HCT116 (cell line): ENCODE data around the gene ADNP2. TPM values are rescaled to one million over a fixed set of nuclear protein-coding genes. Genes with fewer than 3 reads are reported as not detected.

Experiments used
- ATAC-seq: fragments of 200-7000 bp; cut with Tn5 transposase; 2 replicates; pipeline ENCODE4 v1.9.1; 2020; ENCODE audit warnings: mild to moderate bottlenecking, moderate library complexity
- BruUV-seq: library from RNA; stranded (reverse); fragments of 400-500 nt; replicated peaks from 2 replicates; lab custom pipeline; 2021; lab: Mats Ljungman, UMichigan
- CTCF ChIA-PET: fragments of 300-600 bp; sonication (Branson Sonifier 250); formaldehyde crosslinking; loops from one replicate; lab custom pipeline; 2021; ENCODE audit warnings: antibody characterized with exemption; lab: Charles Lee
- POLR2A ChIA-PET: fragments of 300-600, 350-600 bp; sonication (Branson Sonifier 250); formaldehyde crosslinking; loops from one replicate; lab custom pipeline; 2021; ENCODE audit warnings: antibody characterized with exemption; lab: Charles Lee
- RAD21 ChIA-PET, 2 experiments: fragments of 300-600 bp; sonication (Branson Sonifier 250); formaldehyde crosslinking; loops; one replicate each; lab custom pipeline; 2023; ENCODE audit warnings: low total read pairs in 2 of 2; ENCODE audit not compliant: uncharacterized antibody in 2 of 2, unreplicated experiment in 2 of 2, low non-redundant PET in 1 of 2; lab: Charles Lee
- DNase-seq: peaks from one replicate; pipeline ENCODE4 v3.0.0-alpha.2; 2010; ENCODE audit warnings: low read depth, low spot score
- H2AFZ ChIP-seq: fragments of 200-600 bp; shearing (Covaris generic), sonication (generic); 2 replicates; pipeline ENCODE4 v1.6.1; 2017; ENCODE audit warnings: low read depth, mixed run types, mixed read lengths, antibody characterized with exemption, low read length; ENCODE audit not compliant: poor library complexity, severe bottlenecking
- H3K27ac ChIP-seq: 2 replicates; pipeline ENCODE4 v1.5.1; 2012; ENCODE audit warnings: low read depth, low read length
- H3K27me3 ChIP-seq: fragments of 200-600 bp; sonication (generic); 2 replicates; pipeline ENCODE4 v1.6.1; 2016; ENCODE audit warnings: mixed run types, low read length, mixed read lengths; ENCODE audit not compliant: insufficient read depth
- H3K36me3 ChIP-seq, 2 experiments: fragments of 200-500 bp in 1 of 2; fragments of 200-600 bp in 1 of 2; sonication (Bioruptor generic) in 1 of 2; sonication (generic) in 1 of 2; 2 replicates each; pipeline versions ENCODE4 v1.5.1 to v1.6.1; 2014 to 2016; ENCODE audit warnings: low read length in 2 of 2, inconsistent platforms in 1 of 2, mixed read lengths in 1 of 2, mixed run types in 1 of 2; ENCODE audit not compliant: insufficient read depth in 2 of 2, control insufficient read depth in 1 of 2
- H3K4me1 ChIP-seq, 2 experiments: fragments of 200-600 bp in 1 of 2; sonication (generic) in 1 of 2; 2 replicates each; pipeline versions ENCODE4 v1.5.1 to v1.6.1; 2012 to 2017; ENCODE audit warnings: low read length in 2 of 2, inconsistent platforms in 1 of 2, mild to moderate bottlenecking in 1 of 2, mixed read lengths in 1 of 2, mixed run types in 1 of 2, moderate library complexity in 1 of 2; ENCODE audit not compliant: insufficient read depth in 2 of 2, control insufficient read depth in 1 of 2
- H3K4me2 ChIP-seq: fragments of 200-600 bp; sonication (generic); 2 replicates; pipeline ENCODE4 v1.6.1; 2017; ENCODE audit warnings: mixed run types, low read length, mixed read lengths
- H3K4me3 ChIP-seq, 2 experiments: fragments of 200-600 bp in 1 of 2; sonication (generic) in 1 of 2; replicated peaks in 1 of 2; 2 replicates each; pipeline ENCODE4 v1.5.1; 2011 to 2016; ENCODE audit warnings: low read length in 2 of 2, control low read depth in 1 of 2, low read depth in 1 of 2, mild to moderate bottlenecking in 1 of 2, mixed read lengths in 1 of 2, mixed run types in 1 of 2
- H3K79me2 ChIP-seq: fragments of 200-600 bp; sonication (generic); 2 replicates; pipeline ENCODE4 v1.6.1; 2017; ENCODE audit warnings: mild to moderate bottlenecking, mixed run types, low read length, moderate library complexity, mixed read lengths; ENCODE audit not compliant: insufficient read depth
- H3K9ac ChIP-seq: fragments of 200-600 bp; sonication (generic); 2 replicates; pipeline ENCODE4 v1.6.1; 2016; ENCODE audit warnings: low read length, mixed read lengths
- H3K9me2 ChIP-seq: fragments of 200-600 bp; sonication (generic), shearing (Covaris generic); 2 replicates; pipeline ENCODE4 v1.6.1; 2017; ENCODE audit warnings: mixed run types, mild to moderate bottlenecking, moderate library complexity; ENCODE audit not compliant: insufficient read depth
- H3K9me3 ChIP-seq, 2 experiments: fragments of 200-500 bp in 1 of 2; fragments of 200-600 bp in 1 of 2; sonication (Bioruptor generic) in 1 of 2; sonication (generic) in 1 of 2; 2 replicates each; pipeline ENCODE4 v1.6.1; 2014 to 2017; ENCODE audit warnings: low read length in 2 of 2, mixed read lengths in 2 of 2, inconsistent platforms in 1 of 2, low read depth in 1 of 2, mild to moderate bottlenecking in 1 of 2, mixed run types in 1 of 2, moderate library complexity in 1 of 2; ENCODE audit not compliant: control insufficient read depth in 1 of 2, insufficient read depth in 1 of 2
- H4K20me1 ChIP-seq: fragments of 200-600 bp; sonication (generic), shearing (Covaris generic); 2 replicates; pipeline ENCODE4 v1.6.1; 2017; ENCODE audit warnings: mixed run types, mild to moderate bottlenecking, moderate library complexity; ENCODE audit not compliant: insufficient read depth
- ATF3 ChIP-seq: IDR thresholded peaks from 2 replicates; pipeline ENCODE4 v1.6.1; 2012
- EGR1 ChIP-seq: IDR thresholded peaks from 2 replicates; pipeline ENCODE4 v1.6.1; 2012; ENCODE audit warnings: low read depth
- ELF1 ChIP-seq: IDR thresholded peaks from 2 replicates; pipeline ENCODE4 v1.6.1; 2012; ENCODE audit warnings: low read depth, borderline replicate concordance
- EZH2 ChIP-seq: fragments of 200-600 bp; sonication (generic); IDR thresholded peaks from 2 replicates; pipeline ENCODE4 v1.6.1; 2017; ENCODE audit warnings: antibody characterized with exemption, mixed run types
- EZH2phosphoT487 ChIP-seq: fragments of 200-600 bp; IDR thresholded peaks from 2 replicates; pipeline ENCODE4 v1.6.1; 2018; ENCODE audit warnings: antibody characterized with exemption, borderline replicate concordance
- SRF ChIP-seq: IDR thresholded peaks from 2 replicates; pipeline ENCODE4 v1.6.1; 2012; ENCODE audit warnings: low read depth
- TCF7L2 ChIP-seq: IDR thresholded peaks from 2 replicates; pipeline ENCODE4 v1.7.0; 2011; ENCODE audit warnings: borderline replicate concordance, inconsistent platforms; ENCODE audit not compliant: insufficient read depth, insufficient read length; ENCODE audit errors: extremely low read depth
- YY1 ChIP-seq: IDR thresholded peaks from 2 replicates; pipeline ENCODE4 v1.6.1; 2011; ENCODE audit warnings: low read length, low read depth, moderate library complexity, mild to moderate bottlenecking; ENCODE audit not compliant: insufficient replicate concordance; ENCODE audit errors: extremely low read depth
- ZFX ChIP-seq: fragments of 450-650 bp; IDR thresholded peaks from 2 replicates; pipeline ENCODE4 v1.6.1; 2017
- intact Hi-C: fragments of 100-400 bp; cut with micrococcal nuclease; formaldehyde crosslinking; loops from 2 replicates; pipeline ENCODE4 v1.10.0; 2022
- total RNA-seq: library from RNA; stranded (reverse); gene quantifications from one replicate; pipeline ENCODE4 v1.2.1, GENCODE V29; 2021; ENCODE audit not compliant: unreplicated experiment

Gene ADNP2
- total RNA-seq, 1 experiment from 2014 or later = 45.4 TPM

DNA sequence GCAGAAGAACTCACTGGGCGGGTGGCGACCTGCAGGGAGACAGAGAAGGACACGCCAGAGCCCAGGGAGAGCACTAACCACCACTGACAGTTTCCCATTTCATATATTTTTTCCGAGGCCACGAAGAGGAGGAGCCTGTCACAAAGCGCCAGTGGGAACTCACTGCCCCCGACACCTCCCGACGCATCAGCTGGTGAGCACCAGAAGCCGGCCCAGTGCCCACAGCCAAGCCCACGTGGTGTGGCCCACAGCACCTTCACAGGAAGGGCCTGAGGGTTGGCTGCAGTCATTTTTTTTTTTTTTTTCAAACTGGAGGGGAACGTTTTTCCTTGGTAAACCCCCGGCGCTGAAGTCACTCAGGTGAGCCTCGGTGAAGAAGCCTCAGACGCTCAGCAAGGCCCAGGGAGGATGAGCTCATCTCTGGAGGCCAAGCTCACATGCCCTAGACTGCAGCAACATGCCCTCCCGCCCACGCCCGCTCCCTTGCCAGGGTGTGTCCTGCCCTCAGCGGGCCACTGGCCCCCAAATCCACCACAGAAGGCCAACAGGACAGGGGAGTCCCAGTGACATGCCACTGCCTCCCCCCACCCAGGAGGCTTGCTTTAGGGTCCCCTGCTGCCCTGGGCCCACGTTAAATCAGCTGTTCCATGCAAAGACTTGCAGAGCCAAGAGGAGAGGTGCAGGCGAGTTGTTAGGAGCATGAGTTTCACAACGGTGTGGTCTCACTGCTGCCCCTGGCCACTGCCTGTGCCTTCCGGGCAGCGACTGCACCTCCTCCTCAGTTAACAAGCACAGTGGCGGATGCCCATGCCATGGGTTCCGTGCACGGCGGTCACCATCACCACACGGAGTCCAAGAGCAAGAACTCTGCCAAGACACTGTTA is 70.1 kb downstream of the ADNP2 start:
- H2AFZ ChIP-seq = no peak overlapping the region
- no peaks in the 10 kb centered on the region for H3K36me3 ChIP-seq
- no TSS peak for BruUV-seq
- no peak overlapping the region for H3K27ac ChIP-seq
- no peaks in the 10 kb centered on the region for H3K27me3 ChIP-seq
- H3K79me2 ChIP-seq = no peaks in the 10 kb centered on the region
- no peak overlapping the region for H3K9ac ChIP-seq
- H4K20me1 ChIP-seq = no peaks in the 10 kb centered on the region
- no peak for DNase-seq
- CTCF ChIA-PET = no interaction called here
- no peak overlapping the region for H3K4me3 ChIP-seq
- RAD21 ChIA-PET = no interaction called here
- TF ChIP-seq EGR1 (no peak), ATF3 (no peak), EZH2 (no peak), YY1 (no peak), ELF1 (no peak), TCF7L2 (no peak), EZH2phosphoT487 (no peak), SRF (no peak), ZFX (no peak)
- POLR2A ChIA-PET = no interaction called here
- no peaks in the 10 kb centered on the region for H3K9me3 ChIP-seq
- no peak overlapping the region for H3K4me2 ChIP-seq
- no peak for ATAC-seq
- no peaks in the 10 kb centered on the region for H3K4me1 ChIP-seq
- intact Hi-C loops = no loop called here
- H3K9me2 ChIP-seq = no peaks in the 10 kb centered on the region
